ENCODE measurements around the gene GLIS2.

The GLIS2 gene

GRCh38 chr16:4298761-4299522 lies 16.9 kb upstream of the GLIS2 start:
- DNase-seq, result peak; percentile 94

- DNase-seq, result no peak
These were observed 14.7 kb upstream of the GLIS2 start for GRCh38 chr16:4301177-4301576.

- no peak for DNase-seq
These were observed 13.9 kb upstream of the GLIS2 start for GRCh38 chr16:4301968-4302367.

- peak; percentile 93 for DNase-seq
These were observed 11.9 kb upstream of the GLIS2 start for GRCh38 chr16:4303973-4304372.

GRCh38 chr16:4306470-4307214 lies 9.2 kb upstream of the GLIS2 start:
- peak; percentile 74 for DNase-seq

- DNase-seq, result peak; percentile 95
These were observed 8.4 kb upstream of the GLIS2 start for GRCh38 chr16:4307215-4308037.

GRCh38 chr16:4309102-4309832 lies 6.6 kb upstream of the GLIS2 start:
- DNase-seq, result no peak

GRCh38 chr16:4309833-4310266 lies 6.0 kb upstream of the GLIS2 start:
- DNase-seq, result peak; percentile 76

- peak; percentile 57 for DNase-seq
These were observed 2.0 kb upstream of the GLIS2 start for GRCh38 chr16:4313563-4314531.

- peak; percentile 75 for DNase-seq
These were observed 1.2 kb upstream of the GLIS2 start for GRCh38 chr16:4314532-4315185.

- peak; percentile 54 for DNase-seq
These were observed 419 bp downstream of the GLIS2 start for GRCh38 chr16:4316108-4316863.

- peak; percentile 43 for DNase-seq
These were observed 1.1 kb downstream of the GLIS2 start for GRCh38 chr16:4316864-4317531.

- DNase-seq, result peak; percentile 39
These were observed 1.9 kb downstream of the GLIS2 start for GRCh38 chr16:4317532-4318450.

- DNase-seq, result peak; percentile 52
These were observed 2.6 kb downstream of the GLIS2 start for GRCh38 chr16:4318451-4318910.

GRCh38 chr16:4318967-4319366 lies 3.1 kb downstream of the GLIS2 start:
- no peak for DNase-seq

- DNase-seq, result no peak
These were observed 3.9 kb downstream of the GLIS2 start for GRCh38 chr16:4319454-4320421.

- DNase-seq, result no peak
These were observed 4.8 kb downstream of the GLIS2 start for GRCh38 chr16:4320571-4321137.
